ENCODE data around the gene WDFY4. TPM values are rescaled to one million over a fixed set of nuclear protein-coding genes. Genes with fewer than 3 reads are reported as not detected.

WDFY4 gene
- polyA plus RNA-seq, 1 of the 3 experiments (the other 2 are of a cell fraction): not detected

DNA sequence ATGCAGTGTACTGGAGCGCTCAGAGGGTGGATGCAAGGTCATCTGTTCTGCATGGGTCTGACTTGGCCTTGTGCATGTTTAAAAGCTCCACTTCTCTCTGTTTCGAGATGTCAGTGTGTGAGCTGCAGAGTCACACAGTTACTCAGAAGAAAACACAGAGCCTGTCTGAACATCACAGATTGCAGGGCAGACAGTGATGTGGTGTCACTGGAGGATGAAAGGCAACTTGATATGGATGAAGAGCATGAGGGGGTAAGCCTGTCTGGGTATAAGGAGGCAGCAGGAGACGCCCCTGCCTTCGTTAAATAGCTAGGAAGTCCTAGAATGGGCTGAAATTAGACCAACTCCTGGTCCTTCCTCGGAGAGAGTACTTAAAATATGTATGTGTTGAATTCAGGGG is 322.5 kb downstream of the WDFY4 start:
- Histone ChIP-seq H3F3A (replicated peaks; ENCODE audit: insufficient read depth) (no peaks in the 10 kb centered on the region), H2AFZ (ENCODE audit: low read depth) (no peak overlapping the region), H3K9me3 (no peaks in the 10 kb centered on the region), H3K36me3 (replicated peaks in 1 of 2; ENCODE audit: control insufficient read depth in 1 of 2, insufficient read depth in 2 of 2, low read length in 1 of 2) (no peaks in the 10 kb centered on the region), H3K27me3 (ENCODE audit: insufficient read depth) (no peaks in the 10 kb centered on the region), H4K20me1 (ENCODE audit: insufficient read depth) (no peaks in the 10 kb centered on the region), H3K4me1 (ENCODE audit: control insufficient read depth in 1 of 2, insufficient read depth in 2 of 2, low read depth in 1 of 2, low read length in 1 of 2) (peaks cover 0 to 22% of the 10 kb centered on the region in 2 experiments; a peak in 1 of 4 replicates), H3K27ac (ENCODE audit: low read depth in 2 of 2, low read length in 1 of 2) (no peak overlapping the region), H3K4me2 (no peak overlapping the region), H3K9me2 (no peaks in the 10 kb centered on the region), H3K9ac (no peak overlapping the region), H3K79me2 (ENCODE audit: insufficient read depth) (no peaks in the 10 kb centered on the region), H3K4me3 (ENCODE audit: low read depth in 2 of 2, low read length in 1 of 2) (no peak overlapping the region)
- no peak for DNase-seq
- CTCF ChIA-PET: interaction anchor here (0.9 to 1.5 kb wide), 4 partner anchors 26 to 349 kb away, joined by 3 to 4 read pairs (median 4); no protein-coding TSS in a partner anchor
- 25% methylated on average over 5 of the region's 5 CpGs for WGBS (ENCODE audit: low lambda C conversion rate)
- no peak for TF ChIP-seq CTCF (IDR thresholded peaks at IDR 0.05)
- no peak for TF ChIP-seq RFX5 (IDR thresholded peaks at IDR 0.05; ENCODE audit: low read length)
- TF ChIP-seq MEF2A (IDR thresholded peaks at IDR 0.05; ENCODE audit: borderline replicate concordance, low read depth): no peak
- no peak for TF ChIP-seq MAX (IDR thresholded peaks at IDR 0.05; ENCODE audit: low read depth)
- TF ChIP-seq ELF1 (IDR thresholded peaks at IDR 0.05): no peak
- TF ChIP-seq USF1 (IDR thresholded peaks at IDR 0.05; ENCODE audit: borderline replicate concordance, low read depth): no peak
- TF ChIP-seq, protein P1, sequence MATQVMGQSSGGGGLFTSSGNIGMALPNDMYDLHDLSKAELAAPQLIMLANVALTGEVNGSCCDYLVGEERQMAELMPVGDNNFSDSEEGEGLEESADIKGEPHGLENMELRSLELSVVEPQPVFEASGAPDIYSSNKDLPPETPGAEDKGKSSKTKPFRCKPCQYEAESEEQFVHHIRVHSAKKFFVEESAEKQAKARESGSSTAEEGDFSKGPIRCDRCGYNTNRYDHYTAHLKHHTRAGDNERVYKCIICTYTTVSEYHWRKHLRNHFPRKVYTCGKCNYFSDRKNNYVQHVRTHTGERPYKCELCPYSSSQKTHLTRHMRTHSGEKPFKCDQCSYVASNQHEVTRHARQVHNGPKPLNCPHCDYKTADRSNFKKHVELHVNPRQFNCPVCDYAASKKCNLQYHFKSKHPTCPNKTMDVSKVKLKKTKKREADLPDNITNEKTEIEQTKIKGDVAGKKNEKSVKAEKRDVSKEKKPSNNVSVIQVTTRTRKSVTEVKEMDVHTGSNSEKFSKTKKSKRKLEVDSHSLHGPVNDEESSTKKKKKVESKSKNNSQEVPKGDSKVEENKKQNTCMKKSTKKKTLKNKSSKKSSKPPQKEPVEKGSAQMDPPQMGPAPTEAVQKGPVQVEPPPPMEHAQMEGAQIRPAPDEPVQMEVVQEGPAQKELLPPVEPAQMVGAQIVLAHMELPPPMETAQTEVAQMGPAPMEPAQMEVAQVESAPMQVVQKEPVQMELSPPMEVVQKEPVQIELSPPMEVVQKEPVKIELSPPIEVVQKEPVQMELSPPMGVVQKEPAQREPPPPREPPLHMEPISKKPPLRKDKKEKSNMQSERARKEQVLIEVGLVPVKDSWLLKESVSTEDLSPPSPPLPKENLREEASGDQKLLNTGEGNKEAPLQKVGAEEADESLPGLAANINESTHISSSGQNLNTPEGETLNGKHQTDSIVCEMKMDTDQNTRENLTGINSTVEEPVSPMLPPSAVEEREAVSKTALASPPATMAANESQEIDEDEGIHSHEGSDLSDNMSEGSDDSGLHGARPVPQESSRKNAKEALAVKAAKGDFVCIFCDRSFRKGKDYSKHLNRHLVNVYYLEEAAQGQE (IDR thresholded peaks at IDR 0.05; ENCODE audit: low read depth, low read length): no peak
- POLR2A ChIA-PET: no interaction called here

DNA sequence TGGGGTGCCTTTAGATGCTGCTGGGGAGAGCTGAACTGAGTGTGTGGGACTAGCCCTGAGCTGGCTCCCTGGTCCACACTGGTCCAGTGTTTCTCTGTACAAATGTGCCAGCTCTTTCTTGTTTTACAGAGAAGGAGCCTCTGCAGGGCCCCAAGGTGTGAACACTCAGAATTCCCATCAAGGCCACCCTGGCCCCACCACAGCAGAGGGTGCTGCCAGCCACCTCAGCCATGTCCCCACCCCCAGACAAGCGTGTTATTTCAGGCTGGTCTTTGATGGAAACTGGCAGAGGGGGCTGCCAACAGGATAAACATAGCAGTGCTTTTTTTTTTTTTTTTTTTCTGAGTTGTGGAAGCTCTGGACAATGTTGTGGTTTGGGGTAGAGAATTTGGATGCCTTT is 323.4 kb downstream of the WDFY4 start:
- Histone ChIP-seq H3F3A (replicated peaks; ENCODE audit: insufficient read depth) (no peaks in the 10 kb centered on the region), H3K4me2 (no peak overlapping the region), H3K79me2 (ENCODE audit: insufficient read depth) (no peaks in the 10 kb centered on the region), H2AFZ (ENCODE audit: low read depth) (no peak overlapping the region), H3K9me3 (no peaks in the 10 kb centered on the region), H3K27ac (ENCODE audit: low read depth in 2 of 2, low read length in 1 of 2) (no peak overlapping the region), H3K9ac (no peak overlapping the region), H3K36me3 (replicated peaks in 1 of 2; ENCODE audit: control insufficient read depth in 1 of 2, insufficient read depth in 2 of 2, low read length in 1 of 2) (no peaks in the 10 kb centered on the region), H3K4me3 (ENCODE audit: low read depth in 2 of 2, low read length in 1 of 2) (no peak overlapping the region), H4K20me1 (ENCODE audit: insufficient read depth) (no peaks in the 10 kb centered on the region), H3K9me2 (no peaks in the 10 kb centered on the region), H3K27me3 (ENCODE audit: insufficient read depth) (no peaks in the 10 kb centered on the region), H3K4me1 (ENCODE audit: control insufficient read depth in 1 of 2, insufficient read depth in 2 of 2, low read depth in 1 of 2, low read length in 1 of 2) (peaks cover 0 to 18% of the 10 kb centered on the region in 2 experiments; a peak in 1 of 4 replicates)
- WGBS (ENCODE audit: low lambda C conversion rate): 22% methylated on average over 1 of the region's 1 CpG
- TF ChIP-seq SIN3A (IDR thresholded peaks at IDR 0.05; ENCODE audit: borderline replicate concordance, low read depth, low read length) (no peak), GABPA (IDR thresholded peaks at IDR 0.05; ENCODE audit: low read depth) (no peak), RXRA (IDR thresholded peaks at IDR 0.05; ENCODE audit: borderline replicate concordance, low read depth) (no peak), MXI1 (IDR thresholded peaks at IDR 0.05; ENCODE audit: low read depth, low read length) (no peak), NRF1 (IDR thresholded peaks at IDR 0.05; ENCODE audit: low read depth, low read length) (no peak), RFX5 (IDR thresholded peaks at IDR 0.05; ENCODE audit: low read length) (no peak), RAD21 (IDR thresholded peaks at IDR 0.05; ENCODE audit: low read length) (no peak), CHD2 (IDR thresholded peaks at IDR 0.05; ENCODE audit: low read length, partially characterized antibody) (no peak), USF1 (IDR thresholded peaks at IDR 0.05; ENCODE audit: borderline replicate concordance, low read depth) (no peak), YY1 (IDR thresholded peaks at IDR 0.05; ENCODE audit: low read depth) (no peak), PBX3 (IDR thresholded peaks at IDR 0.05) (no peak)
- no peak for DNase-seq
- CTCF ChIA-PET: interaction anchor here (0.9 to 1.5 kb wide), 3 partner anchors 27 to 352 kb away, joined by 3 to 4 read pairs (median 3); no protein-coding TSS in a partner anchor
- POLR2A ChIA-PET: interaction anchor here (1.2 kb wide), 1 partner anchor 9 kb away, joined by 5 read pairs; no protein-coding TSS in a partner anchor
